AML-193 (cell line): ENCODE results near the gene CST11.

Experiments
- DNase-seq, 2 experiments: peaks; one replicate each; lab custom pipeline; 2025; lab: John Stamatoyannopoulos, UW

Gene CST11

DNA sequence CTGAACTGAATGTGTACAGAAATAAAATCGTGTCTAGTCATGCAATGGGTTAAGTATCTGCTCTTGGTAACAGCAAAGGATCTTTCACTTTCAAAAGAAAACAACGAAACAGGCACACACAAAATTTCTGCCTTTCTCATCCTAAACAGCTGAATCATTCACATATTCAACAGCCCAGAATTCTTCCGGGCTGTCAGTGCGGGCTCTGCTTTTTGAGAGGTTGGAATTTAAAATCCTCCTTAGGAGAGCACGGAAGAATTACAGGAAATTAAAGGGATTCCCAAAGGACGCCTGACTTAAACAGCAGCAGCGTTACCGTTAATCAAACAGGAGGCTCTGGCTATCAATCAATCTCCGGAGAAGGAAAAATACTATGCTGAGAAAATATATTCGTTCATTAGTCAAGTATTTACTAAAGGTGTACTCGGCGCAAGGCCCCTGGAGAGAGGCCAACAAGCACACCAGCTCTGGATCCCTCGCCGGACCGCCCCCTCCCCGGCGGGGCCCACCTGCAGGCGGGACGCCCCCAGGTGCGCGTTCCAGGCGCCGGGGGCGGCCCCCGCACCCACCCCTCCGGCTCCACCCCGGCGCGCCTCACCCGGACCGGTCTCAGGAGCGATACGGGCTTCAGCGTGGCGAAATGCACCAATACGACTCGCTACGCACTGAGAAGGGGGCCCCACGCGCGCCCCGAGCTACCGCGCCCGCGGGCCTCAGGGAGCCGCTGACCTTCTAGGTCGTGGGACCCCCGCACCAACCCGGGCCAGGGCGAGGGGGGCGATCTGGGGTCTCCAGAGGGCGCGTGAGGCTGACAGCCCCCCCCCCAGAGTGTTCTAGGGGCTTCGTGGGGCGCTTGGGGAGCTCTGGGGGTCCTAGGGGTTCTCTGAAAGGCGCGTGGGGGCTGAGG, 32.4 kb downstream of the CST11 start:
- DNase-seq: peak in 1 of 2 experiments; percentile 20

DNA sequence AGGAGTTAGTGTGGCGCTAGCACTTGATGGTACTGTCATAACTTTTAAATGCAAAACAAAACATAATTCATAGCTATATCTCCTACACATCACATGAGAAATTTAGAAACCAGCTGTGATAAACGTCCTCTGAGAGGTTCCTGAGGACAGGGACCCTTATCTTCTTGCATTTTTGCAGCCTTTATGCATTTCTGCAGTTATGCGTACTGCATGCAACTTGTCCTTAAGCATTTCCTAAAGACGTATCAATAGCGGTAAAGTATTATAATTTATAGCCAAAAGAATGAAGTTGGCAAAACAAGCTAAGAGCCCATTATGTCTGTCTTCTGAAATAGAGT, 33.0 kb downstream of the CST11 start:
- no peak for DNase-seq

DNA sequence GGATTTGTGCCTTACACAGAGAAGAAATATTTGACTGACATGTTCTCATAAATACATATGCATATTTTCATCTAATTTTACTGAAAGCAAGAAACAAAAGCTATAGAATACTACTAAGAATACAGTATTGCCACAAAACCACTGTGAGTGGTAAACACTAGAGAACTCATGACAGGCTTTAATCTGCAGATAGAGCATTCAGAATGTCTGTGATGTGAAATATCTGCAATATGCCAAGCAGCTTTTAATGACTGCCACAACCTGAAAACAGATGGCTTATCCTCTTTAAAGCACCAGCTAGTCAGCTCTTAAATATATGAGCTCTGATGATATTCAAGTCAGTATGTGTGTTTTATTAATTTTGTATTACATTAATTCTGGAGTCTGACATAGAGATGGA, 34.8 kb downstream of the CST11 start:
- no peak for DNase-seq

DNA sequence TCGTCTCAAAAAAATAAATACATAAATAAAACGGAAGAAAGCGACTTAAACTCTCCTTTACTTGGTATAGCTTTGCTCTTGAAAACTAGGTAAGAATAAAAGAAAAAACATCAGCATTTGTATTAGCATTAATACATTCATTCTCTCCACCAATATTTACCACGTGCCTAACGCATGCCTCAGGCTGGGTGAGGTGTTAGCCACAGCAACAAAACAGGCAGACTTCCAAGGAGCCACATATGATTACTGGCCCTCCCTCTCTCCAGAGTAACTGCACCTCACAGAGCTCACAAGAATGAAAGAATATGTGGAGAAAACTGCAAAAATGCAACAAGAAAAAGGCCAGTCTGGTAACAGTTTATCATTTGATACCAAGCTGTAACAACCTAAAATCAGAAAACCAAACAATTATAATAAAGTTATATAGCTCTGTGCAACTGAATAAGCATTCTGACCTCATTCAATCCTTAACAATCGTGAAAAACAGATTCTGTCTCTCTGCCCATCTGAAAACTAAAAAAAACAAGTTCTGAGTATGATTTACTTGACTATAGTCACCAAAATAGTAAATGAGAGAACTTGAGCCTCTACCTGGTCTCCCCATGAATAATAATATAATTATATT, 36.6 kb downstream of the CST11 start:
- DNase-seq: no peak

DNA sequence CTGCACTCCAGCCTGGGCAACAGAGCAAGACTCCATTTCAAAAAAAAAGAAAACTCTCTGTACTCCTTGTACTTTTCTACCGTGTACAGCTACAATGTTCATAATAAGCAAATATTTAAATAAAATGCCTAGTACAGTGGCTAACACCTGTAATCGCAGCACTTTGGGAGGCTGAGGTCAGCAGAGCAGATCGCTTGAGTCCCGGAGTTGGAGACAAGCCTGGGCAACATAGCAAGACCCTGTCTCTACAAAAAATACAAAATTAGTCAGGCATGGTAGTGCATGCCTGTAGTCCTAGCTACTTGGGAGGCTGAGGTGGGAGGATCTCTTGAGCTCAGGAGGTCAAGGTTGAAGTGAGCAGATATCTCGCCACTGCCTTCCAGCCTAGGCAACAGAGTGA, 37.1 kb downstream of the CST11 start:
- no peak for DNase-seq

DNA sequence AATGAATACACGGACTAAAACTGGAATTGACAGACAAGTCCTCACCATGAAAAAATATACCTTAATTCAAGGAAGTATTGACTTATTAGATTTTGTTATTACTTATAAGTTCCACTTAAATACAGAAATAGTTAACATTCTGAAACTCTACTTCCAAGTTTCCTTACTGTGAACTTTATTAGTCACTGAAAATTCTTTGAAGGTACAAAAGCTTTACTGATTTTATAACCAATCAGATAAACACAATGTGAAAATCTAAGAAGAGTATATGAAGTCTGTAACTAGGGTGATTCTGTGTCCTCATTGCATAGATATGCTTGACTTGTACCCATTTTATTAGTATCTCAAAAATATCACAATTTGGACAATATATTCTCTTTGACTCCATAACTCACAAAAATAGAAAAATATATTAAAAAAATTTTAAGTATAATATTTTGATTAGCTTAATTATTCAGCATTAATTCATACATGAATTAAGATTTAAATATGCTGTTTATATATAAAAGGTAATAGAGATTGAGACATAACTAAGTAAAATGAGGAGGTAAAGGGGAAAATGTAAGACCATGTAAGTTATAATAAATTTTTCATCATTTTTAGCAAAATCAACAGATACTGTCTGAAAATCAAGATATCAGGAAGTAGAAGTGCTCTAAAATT, 38.0 kb downstream of the CST11 start:
- DNase-seq: no peak

DNA sequence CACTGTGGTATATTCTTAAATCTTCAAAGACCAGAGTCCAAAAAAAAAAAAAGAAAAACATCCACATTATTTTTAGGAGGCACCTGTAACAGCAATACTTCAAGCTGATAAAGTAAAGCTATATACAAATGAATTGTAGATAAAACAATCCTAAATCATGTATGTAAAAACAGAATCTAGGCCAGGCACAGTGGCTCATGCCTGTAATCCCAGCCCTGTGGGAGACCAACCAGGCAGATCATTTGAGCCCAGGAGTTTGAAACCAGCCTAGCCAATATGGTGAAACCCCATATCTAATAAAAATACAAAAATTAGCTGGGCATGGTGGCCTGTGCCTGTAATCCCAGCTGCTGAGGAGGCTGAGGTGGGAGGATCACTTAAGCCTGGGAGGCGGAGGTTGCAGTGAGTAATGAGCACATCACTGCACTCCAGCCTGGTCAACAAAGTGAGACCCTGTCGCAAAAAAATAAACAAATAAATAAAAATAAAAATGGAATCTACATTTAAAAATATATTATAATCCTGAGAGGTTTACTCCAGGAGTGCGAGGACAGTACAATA, 38.7 kb downstream of the CST11 start:
- DNase-seq: no peak

DNA sequence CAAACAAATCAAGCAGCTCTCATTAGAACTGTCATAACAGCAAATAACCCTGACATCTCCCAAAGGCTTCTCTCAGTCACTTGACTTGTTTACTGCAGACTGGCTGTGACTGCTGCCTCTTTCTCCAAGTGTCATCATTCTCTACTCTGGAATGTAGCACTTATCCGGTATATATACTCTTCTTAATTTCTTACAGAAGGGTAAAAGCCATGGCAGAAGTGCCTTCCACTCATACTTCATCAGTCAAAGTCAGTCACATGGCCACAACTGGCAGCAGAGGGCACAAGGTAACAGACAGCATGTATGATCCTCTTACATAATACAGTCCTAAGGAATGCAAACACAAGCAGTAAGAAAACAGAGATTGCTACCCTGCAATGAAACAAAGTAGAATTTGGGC, 40.6 kb downstream of the CST11 start:
- DNase-seq: peak; percentile 26 to 41

DNA sequence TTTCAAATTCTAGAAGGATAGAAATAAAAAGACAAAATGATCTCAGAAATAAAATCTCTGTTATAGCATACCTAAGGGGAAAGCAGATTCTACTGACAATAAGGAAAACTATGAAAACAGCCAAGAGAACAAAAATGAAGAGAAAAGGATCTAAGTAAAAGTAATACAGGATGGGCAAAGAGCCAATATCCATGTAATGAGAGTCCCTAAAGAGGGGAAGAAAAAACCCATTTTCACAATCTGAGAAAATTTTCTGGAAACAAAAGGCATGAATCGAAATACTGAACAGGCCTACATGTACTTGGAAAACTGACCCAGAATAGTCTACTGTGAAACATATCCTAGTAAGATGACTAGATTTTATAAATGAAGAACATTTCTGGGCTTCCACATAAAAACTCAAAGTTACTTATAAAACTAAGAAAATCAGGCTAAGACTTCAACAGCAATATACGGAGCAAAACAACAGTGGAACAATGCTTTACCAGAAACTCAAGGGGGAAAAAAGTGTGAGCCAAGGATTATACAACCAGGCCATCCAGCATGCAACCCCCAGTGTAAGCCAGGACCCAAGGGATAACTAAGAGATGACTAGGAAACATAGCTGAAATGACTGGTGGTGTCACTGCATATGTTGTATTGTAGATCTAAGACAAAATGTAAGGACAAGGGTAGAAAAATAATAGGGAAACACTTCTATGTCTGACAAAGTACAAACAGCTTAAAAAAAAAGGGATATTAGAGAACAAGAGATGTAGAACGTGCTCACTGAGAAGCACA, 41.6 kb downstream of the CST11 start:
- DNase-seq: no peak

DNA sequence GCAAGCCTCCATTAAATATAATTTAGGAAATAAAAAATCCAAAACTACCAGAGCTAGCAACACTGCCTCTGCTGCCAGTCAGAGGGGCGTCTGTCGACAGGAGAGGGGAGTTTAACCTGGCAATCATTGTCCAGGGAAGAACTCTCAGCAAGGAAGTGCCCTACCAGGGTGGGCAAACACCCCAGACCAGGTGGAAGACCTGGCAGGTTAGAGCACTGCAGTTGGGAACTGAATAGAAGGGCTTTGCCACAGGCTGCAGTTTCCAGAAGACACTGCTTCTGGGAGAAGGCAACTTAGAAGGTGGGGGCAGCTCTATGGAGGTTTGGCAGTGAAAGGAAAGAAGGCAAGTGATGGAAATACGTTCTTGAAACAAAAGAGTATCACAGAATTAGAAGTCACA, 42.9 kb downstream of the CST11 start:
- DNase-seq: no peak

DNA sequence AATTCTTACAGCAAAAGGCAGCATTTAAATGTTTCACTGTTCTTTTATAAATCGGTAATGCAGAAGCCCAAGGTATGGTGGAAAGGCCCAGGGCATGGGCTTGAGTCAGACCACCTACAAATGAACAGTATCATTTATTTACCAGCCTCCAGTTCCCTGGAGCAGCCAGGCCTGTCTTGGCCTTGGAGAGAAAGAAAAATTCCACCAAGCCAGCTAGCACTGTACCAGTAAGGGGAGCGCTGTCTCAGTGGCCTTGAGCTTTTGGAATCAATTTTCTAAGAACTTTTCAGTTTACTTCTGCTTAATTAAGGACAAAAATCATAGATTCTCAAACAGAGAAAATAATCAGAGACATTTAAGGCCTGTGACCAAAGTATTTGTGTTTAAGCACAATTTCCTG, 43.7 kb downstream of the CST11 start:
- DNase-seq: no peak

DNA sequence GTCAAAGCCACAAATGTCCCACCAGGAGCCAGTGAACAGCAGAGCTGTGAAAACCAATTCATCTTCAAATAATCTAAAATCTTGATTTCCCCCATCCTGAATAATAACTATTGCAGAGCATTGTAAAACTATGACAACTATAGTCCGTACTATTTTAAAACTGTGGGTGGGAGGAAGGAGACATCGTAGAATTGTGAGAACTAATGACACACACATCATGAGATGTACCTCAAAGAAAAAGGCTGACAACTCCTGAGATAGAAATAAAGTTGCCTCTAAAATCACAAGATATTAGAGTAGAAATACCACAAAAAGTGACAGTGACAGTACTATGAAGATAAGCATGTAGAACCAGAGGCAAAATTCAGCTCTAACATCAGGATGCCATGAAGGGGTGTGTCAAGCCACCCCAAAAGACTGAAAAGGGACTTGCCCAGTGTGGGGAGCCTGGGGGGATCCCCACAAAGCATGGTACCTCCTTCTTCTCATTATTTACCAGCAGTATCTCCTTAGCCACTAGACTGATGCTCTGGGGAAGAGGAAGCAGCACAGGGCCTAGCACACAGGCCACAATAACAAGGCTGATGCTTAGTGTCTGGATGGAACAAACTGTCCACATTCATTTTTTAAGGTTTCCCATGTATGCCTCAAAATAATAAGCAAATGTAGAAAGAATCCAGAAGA, 44.8 kb downstream of the CST11 start:
- no peak for DNase-seq

DNA sequence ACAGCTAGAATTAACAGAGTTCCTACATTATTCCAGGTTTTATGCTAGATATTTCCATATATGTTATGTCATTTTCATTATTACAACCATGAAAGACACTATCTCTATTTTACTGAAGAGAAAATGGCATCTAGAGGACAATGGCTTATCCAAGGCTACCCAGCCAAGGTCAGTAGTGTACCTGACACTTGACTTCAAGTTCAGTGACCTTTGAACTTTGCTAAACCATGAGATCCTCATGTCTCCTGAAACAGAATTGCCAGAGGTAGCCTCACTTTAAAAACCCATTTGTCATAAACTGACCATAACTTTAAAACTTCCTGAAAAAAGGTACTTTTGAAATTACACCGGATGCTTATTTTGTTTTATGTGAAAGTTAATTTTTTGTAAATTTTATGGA, 45.8 kb downstream of the CST11 start:
- no peak for DNase-seq

DNA sequence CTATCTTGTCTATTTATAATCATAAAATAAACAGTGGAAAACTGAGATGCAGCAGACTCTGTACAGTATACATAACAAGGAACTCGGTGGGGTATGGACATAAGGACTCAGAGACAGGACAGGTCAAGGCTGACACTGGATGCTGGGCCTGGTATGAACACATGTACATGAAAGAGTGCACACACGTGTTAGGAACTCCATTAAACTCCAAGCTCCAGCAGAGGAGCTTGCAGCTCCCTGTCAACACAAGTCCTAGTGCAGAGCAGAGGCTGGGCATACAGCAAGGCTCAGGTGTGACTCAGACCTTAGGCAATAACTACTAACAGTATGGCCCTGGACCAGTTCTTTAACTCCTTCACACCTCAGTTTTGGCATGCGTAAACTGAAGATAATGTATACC, 48.5 kb downstream of the CST11 start:
- no peak for DNase-seq

DNA sequence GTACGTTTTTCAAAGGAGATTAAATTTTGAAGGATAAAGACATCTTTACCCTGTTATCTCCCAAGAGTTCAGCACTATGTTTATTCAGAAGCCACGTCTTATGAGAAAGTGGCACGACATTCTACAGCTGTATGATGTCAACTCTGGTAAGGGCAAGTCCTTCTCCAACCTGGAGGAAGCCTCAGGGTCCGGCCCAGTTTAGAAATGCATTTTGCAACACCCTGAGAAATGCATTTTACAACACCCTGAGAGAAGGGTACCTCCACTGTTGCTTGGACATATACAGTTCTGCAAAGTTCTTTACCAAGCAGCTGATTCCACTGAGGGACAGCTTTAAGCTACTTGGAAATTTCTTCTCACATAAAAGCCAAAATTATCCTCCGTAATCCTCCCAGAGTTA, 48.9 kb downstream of the CST11 start:
- no peak for DNase-seq

DNA sequence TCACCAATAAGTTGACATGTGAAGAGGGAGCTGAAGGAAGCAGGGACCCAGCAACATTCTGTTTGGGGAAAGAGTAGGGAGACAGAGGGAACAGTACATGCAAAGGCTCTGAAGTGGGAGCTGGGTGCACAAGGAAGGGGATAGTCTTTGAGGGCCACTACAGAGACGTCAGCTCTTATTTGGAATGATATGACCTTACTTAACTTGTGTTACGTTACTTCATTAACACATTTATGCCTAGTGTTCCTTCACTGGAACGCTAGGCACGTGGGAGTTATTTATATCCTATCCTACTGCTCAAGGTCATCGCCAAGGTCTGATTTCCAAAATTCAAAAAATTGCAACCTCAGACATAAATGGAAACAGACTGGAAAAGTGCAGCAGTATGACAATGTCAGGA, 51.6 kb downstream of the CST11 start:
- no peak for DNase-seq
